ENCODE results near the gene SLC35F1. TPM values are rescaled to one million over a fixed set of nuclear protein-coding genes. Genes with fewer than 3 reads are reported as not detected.

SLC35F1 gene
- total RNA-seq, 4 donors from 2014 or later, result 0.17 to 1.5 (median 1.3) TPM

DNA sequence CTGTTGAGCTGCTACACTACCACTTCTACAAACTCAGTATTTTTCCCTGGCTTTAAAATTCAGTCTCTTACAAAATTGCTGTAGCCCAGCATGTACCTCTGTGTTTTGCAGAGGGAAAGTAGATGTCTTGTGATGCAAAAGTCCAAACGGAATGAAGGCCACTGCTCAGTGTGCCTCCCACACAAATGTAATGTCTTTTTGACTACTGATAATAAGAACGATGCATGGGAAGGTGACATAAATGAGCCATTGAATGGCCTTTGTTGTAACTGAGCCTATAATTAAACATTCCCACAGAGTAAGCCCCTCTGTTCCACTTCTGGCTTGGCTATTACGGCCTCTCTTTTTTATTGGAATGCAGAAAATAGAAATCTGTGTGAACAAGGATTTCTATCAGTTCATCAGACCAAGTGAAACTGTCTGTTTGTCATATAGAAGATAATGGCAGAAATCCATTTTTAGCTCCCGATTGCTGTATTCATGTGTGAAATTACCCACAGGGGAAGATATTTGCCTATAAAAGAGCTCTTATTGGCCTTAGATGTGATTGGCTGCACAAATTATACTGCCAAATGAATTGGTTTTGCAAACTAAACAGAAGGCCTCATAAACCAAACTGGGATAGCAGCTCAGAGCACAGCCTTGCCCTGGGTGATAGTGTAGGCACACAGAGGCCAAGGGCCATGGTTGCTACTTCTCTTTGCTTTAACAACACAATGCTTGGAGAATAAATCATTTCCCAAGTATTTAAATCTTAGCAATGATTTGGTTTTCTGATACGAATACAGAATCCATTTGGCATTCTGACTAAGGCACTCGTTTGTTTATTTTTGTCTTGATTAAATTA, 399.6 kb downstream of the SLC35F1 start:
- TF ChIP-seq, protein P1, sequence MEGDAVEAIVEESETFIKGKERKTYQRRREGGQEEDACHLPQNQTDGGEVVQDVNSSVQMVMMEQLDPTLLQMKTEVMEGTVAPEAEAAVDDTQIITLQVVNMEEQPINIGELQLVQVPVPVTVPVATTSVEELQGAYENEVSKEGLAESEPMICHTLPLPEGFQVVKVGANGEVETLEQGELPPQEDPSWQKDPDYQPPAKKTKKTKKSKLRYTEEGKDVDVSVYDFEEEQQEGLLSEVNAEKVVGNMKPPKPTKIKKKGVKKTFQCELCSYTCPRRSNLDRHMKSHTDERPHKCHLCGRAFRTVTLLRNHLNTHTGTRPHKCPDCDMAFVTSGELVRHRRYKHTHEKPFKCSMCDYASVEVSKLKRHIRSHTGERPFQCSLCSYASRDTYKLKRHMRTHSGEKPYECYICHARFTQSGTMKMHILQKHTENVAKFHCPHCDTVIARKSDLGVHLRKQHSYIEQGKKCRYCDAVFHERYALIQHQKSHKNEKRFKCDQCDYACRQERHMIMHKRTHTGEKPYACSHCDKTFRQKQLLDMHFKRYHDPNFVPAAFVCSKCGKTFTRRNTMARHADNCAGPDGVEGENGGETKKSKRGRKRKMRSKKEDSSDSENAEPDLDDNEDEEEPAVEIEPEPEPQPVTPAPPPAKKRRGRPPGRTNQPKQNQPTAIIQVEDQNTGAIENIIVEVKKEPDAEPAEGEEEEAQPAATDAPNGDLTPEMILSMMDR (IDR thresholded peaks at IDR 0.05; ENCODE audit: low read depth), result no peak

DNA sequence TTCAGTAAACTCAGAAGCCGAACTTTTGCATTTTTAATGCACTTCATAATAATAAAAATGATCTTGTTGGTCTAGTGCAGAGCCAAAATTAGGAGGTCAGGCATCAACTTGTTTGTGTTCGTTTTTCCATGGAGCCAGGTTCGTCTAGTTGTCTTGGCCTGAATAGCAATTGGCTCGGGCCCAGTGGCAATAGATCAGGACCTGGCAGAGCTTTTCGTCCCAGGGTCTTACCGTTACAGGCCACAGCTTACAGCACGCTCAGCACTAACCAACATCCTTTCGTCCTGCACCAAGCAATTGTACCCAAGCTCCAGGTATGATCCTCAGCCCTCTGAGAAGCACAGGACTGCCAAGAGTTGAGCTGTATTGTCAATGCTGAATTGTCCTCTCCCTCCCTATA, 400.5 kb downstream of the SLC35F1 start:
- TF ChIP-seq, protein P1 (IDR thresholded peaks at IDR 0.05; ENCODE audit: low read depth), result no peak

DNA sequence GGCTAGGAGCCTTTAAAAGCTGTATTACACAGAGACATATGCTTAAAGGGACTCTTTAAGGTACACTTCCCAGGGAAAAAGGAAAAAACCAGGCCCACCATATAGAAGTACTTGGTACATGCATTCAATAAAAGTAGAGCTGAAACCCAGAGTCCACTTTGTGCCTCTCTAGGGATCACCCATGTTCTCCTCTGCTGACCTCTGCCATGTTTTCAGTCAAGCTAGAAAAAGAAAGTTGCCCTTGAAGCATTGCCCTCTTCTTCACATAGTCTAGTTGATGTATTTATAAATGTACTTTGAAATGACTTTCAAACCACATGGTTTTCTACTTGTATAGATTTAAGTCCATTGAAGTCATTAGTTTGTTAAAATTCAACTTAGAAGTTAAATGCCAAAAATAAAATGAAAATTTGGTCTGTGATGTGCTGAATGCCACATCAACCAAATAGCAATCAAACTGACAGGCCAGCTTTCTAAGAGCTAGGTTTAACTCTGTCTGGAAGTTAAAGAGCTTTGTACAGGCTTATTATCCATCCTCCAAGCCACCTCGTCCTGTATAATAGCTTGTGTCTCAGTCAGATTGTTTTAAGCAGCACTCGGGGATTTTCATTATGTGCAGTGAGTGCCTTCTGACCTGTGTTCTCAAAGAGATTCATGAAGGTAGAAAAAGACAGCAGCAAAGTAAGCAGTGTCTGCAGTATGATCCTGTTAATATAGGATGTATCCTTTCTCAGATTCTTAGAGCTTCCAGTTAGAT, 402.5 kb downstream of the SLC35F1 start:
- TF ChIP-seq, protein P1 (IDR thresholded peaks at IDR 0.05; ENCODE audit: low read depth), result no peak

DNA sequence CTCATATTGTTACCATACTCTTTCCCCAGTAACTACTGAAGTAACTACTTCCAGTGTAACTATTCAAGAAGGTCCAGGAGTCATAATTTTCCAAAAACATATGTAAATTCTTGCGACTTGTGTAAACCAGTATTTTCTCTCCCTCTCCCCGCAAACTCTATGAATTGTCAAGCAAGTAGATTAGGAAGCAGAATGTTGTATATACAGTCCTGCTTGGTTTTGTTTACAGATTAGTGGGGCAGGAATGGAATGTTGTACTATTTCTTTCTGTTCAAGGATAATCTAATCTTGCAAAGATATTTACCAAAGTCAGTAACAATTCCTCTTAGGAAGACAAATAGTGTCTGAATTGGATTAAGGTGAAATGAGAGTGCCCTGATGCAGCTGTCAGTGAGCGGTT, 406.1 kb downstream of the SLC35F1 start:
- TF ChIP-seq, protein P1 (IDR thresholded peaks at IDR 0.05; ENCODE audit: low read depth), result no peak

DNA sequence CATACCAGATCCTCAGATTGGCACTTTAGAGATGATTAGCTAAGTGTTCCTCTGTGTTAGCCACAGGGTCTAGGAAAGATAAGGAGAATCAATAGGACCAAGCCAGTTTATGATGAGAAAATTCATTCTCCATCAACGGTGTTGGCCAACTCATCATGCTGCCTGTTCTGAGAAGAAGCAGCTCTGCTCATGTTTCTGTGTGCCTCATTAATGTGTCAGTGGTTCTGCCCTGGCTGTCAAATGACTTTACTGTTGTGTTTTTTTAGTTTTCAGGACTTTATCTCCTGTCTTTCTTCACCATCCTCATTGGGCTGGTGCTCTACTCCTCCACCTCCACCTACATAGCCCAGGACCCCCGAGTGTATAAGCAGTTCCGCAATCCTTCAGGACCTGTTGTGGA, 406.7 kb downstream of the SLC35F1 start:
- TF ChIP-seq, protein P1 (IDR thresholded peaks at IDR 0.05; ENCODE audit: low read depth), result no peak

DNA sequence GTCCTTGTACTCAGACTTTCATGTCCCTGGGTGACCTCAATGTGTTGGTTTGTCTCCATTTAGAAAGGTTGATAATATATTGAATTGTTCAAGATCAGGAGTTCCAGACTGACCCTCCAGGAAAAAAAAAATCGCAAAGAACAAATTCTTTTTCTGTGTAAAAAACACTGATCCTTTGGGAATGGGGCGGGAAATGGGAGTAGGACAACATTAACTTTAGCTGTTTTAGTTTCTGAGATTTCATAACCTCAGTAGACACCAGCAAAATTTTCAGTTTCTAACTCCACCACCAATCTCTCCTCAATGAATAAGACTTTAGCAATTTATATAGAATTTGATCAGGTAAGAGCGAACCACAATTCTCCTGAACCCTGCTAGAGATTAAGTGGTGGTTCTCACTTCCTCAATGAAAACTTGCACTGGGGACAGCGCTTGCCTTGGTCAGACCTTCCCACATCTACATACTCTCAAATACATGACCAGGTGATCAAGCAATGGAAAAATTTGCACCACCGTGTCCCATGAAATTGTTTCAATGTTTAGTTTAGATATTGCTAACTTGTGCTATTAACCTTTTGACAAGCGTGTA, 409.8 kb downstream of the SLC35F1 start:
- TF ChIP-seq, protein P1 (IDR thresholded peaks at IDR 0.05; ENCODE audit: low read depth), result no peak
